ENCODE results near the gene IL25.

IL25 gene

DNA sequence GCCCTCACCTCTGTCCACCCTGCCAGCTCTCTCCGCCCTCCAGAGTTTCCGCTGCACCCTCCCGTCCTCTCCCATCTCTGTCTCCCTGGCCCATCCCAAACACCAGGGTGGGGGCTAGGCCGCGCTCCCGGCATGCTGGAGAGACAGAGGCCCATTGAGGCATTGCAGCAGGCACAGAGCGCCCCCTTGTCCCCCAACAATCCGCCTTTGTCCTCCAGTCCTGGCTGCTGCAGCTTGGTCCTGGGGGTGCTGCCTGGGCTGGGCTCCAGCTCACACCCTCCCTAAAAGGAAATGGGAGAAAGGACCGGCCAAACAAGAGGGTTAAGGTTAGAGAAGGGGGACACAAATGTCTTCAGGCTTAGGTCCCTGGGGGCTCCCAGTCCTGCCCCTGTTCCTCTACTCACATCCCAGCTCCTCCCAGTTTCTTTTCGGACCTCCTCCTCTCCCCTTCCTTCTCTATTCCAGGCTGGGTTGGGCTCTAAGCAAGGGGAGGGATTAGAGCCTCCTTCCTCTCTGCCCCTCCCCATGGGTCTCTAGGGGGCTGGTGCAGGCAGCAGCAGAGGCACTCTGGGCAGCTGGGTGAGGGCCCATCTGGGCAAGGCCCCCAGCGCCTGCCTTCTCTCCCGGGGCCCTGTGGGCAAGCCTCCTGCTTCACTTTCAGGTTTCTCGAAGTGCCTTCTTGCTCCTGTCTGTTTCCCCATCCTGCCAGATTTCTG is 4.0 kb downstream of the IL25 start, which contains the start of gene CMTM5:
Gene CMTM5, plus strand, starts transcription at position 565 of the 716 bp plus-strand sequence. CDS start 206 bp downstream, outside the sequence.
- Histone ChIP-seq H3K9ac (no peak within 1 kb of the TSS), H3K27ac (no peak within 1 kb of the TSS), H2AFZ (no peak within 1 kb of the TSS), H3K79me2 (no peaks in the 10 kb centered on the region), H3K4me1 (no peaks in the 10 kb centered on the region), H3K9me3 (ENCODE audit: control insufficient read depth, low read length) (no peaks in the 10 kb centered on the region), H3K27me3 (ENCODE audit: control insufficient read depth, insufficient read depth, low read length) (no peaks in the 10 kb centered on the region), H3K36me3 (ENCODE audit: control insufficient read depth, insufficient read depth, low read length) (no peaks in the 10 kb centered on the region), H3K4me3 (ENCODE audit: low read depth, low read length) (no peak within 1 kb of the TSS), H3K4me2 (ENCODE audit: low read length) (no peak within 1 kb of the TSS)
- TF ChIP-seq, protein P1, sequence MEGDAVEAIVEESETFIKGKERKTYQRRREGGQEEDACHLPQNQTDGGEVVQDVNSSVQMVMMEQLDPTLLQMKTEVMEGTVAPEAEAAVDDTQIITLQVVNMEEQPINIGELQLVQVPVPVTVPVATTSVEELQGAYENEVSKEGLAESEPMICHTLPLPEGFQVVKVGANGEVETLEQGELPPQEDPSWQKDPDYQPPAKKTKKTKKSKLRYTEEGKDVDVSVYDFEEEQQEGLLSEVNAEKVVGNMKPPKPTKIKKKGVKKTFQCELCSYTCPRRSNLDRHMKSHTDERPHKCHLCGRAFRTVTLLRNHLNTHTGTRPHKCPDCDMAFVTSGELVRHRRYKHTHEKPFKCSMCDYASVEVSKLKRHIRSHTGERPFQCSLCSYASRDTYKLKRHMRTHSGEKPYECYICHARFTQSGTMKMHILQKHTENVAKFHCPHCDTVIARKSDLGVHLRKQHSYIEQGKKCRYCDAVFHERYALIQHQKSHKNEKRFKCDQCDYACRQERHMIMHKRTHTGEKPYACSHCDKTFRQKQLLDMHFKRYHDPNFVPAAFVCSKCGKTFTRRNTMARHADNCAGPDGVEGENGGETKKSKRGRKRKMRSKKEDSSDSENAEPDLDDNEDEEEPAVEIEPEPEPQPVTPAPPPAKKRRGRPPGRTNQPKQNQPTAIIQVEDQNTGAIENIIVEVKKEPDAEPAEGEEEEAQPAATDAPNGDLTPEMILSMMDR (IDR thresholded peaks at IDR 0.05), result no peak

DNA sequence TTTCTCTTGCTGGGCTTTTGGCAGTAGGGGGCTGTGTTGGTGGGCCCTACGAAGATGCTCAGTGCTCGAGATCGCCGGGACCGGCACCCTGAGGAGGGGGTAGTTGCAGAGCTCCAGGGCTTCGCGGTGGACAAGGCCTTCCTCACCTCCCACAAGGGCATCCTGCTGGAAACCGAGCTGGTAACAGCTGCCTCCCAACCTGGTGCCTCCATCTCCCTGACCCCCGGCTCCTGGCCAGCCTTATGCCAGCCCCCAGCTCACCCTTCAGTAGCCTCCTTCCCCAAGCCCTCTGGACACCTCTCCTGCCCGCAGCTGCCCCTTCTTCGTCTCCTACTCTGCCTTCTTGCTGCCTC is 4.6 kb downstream of the IL25 start:
- Histone ChIP-seq H3K27me3 (ENCODE audit: control insufficient read depth, insufficient read depth, low read length) (no peaks in the 10 kb centered on the region), H3K36me3 (ENCODE audit: control insufficient read depth, insufficient read depth, low read length) (no peaks in the 10 kb centered on the region), H2AFZ (no peak overlapping the region), H3K4me1 (no peaks in the 10 kb centered on the region), H3K9ac (no peak overlapping the region), H3K27ac (no peak overlapping the region), H3K4me2 (ENCODE audit: low read length) (no peak overlapping the region), H3K4me3 (ENCODE audit: low read depth, low read length) (no peak overlapping the region), H3K9me3 (ENCODE audit: control insufficient read depth, low read length) (no peaks in the 10 kb centered on the region), H3K79me2 (no peaks in the 10 kb centered on the region)
- TF ChIP-seq, protein P1 (IDR thresholded peaks at IDR 0.05), result no peak

DNA sequence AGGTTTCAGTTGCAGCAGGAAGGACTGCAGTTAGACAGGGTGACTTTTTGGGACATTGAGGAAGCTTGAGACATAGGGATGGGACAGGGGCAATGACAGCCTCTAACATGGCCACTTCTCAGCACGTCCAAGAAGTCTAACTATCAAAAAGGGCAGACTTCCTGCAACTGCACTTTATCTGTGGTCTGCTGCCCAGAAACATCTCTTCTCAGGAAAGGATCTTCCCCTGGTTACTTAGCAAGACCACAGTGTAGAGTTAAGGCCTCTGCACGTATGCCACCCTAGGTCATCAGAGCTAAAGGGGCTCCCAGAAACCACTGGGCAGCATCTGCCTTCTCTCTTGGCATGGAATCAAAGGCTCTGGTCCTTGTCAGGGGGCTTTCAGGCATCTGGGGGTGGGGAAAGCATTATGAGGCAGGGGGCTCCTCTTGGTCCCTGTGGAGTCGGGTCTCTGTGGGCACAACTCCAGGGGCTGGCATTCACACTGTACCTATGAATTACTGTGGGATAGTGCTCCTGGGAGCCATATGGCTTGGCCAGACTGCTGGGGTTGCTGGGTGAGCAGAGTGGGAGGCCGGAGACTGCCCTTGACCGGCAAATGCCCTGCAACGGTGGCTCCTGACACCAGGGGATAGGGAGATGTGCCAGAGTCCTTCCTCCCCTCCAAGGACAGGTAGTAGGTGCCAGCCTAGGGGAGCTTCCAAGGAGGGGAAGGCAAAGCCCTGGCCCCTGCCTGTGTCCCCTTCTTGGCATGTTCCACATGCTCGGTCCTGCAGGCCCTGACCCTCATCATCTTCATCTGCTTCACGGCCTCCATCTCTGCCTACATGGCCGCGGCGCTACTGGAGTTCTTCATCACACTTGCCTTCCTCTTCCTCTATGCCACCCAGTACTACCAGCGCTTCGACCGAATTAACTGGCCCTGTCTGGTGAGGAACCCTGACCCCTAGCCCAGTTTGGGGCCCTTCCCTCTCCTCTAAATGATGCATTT is 5.3 kb downstream of the IL25 start:
- Histone ChIP-seq H3K27me3 (ENCODE audit: control insufficient read depth, insufficient read depth, low read length) (no peaks in the 10 kb centered on the region), H3K4me3 (ENCODE audit: low read depth, low read length) (no peak overlapping the region), H3K9me3 (ENCODE audit: control insufficient read depth, low read length) (no peaks in the 10 kb centered on the region), H3K36me3 (ENCODE audit: control insufficient read depth, insufficient read depth, low read length) (no peaks in the 10 kb centered on the region), H3K27ac (no peak overlapping the region), H3K4me2 (ENCODE audit: low read length) (no peak overlapping the region), H3K4me1 (no peaks in the 10 kb centered on the region), H3K9ac (no peak overlapping the region), H3K79me2 (no peaks in the 10 kb centered on the region), H2AFZ (no peak overlapping the region)
- TF ChIP-seq, protein P1 (IDR thresholded peaks at IDR 0.05), result no peak

DNA sequence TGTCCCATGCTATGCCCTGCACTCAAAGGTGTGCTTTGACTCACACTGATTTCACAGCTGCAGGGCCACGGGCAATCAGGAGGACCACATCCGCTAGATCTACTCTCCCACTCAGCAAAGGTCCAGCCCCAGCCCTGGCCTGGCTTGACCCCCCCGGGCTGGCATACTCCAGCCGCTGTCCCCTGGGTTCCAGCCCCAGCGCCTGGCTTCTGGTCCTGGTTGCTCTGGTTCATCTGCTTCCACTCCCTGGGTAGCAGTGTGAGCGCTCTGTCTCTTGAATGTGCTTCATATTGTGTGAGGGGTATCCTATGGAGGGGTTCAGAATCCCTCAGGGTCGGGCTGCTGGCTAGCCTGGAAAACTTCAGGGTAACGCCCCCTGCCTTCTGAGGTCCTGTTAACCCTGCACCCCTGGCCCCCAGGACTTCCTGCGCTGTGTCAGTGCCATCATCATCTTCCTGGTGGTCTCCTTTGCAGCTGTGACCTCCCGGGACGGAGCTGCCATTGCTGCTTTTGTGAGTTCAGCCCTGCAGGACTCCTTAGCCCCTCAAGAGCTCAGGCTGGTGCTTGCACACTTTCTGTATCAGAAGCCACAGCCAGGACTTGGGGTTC is 6.1 kb downstream of the IL25 start:
- no peak overlapping the region for H3K4me2 ChIP-seq (ENCODE audit: low read length)
- TF ChIP-seq, protein P1 (IDR thresholded peaks at IDR 0.05), result no peak
- no peak overlapping the region for H3K9ac ChIP-seq
- no peak overlapping the region for H3K4me3 ChIP-seq (ENCODE audit: low read depth, low read length)
- H3K9me3 ChIP-seq (ENCODE audit: control insufficient read depth, low read length), result no peaks in the 10 kb centered on the region
- no peaks in the 10 kb centered on the region for H3K79me2 ChIP-seq
- H2AFZ ChIP-seq, result no peak overlapping the region
- H3K36me3 ChIP-seq (ENCODE audit: control insufficient read depth, insufficient read depth, low read length), result no peaks in the 10 kb centered on the region
- no peaks in the 10 kb centered on the region for H3K4me1 ChIP-seq
- H3K27me3 ChIP-seq (ENCODE audit: control insufficient read depth, insufficient read depth, low read length), result no peaks in the 10 kb centered on the region
- no peak overlapping the region for H3K27ac ChIP-seq

Measured in parathyroid adenoma (tissue), 2 donors.